ENCODE measurements around the gene ASRGL1. TPM values are rescaled to one million over a fixed set of nuclear protein-coding genes. Genes with fewer than 3 reads are reported as not detected.

Gene ASRGL1
- polyA plus RNA-seq, 1 of the 3 experiments (the other 2 are of a cell fraction) = 4.3 TPM

- Histone ChIP-seq H3F3A (replicated peaks; ENCODE audit: insufficient read depth) (peaks cover 3% of the 10 kb centered on the region), H3K9ac (no peak overlapping the region), H3K27me3 (ENCODE audit: insufficient read depth) (no peaks in the 10 kb centered on the region), H2AFZ (ENCODE audit: low read depth) (no peak overlapping the region), H3K79me2 (ENCODE audit: insufficient read depth) (no peaks in the 10 kb centered on the region), H3K27ac (ENCODE audit: low read depth in 2 of 2, low read length in 1 of 2) (no peak overlapping the region), H4K20me1 (ENCODE audit: insufficient read depth) (no peaks in the 10 kb centered on the region), H3K36me3 (replicated peaks in 1 of 2; ENCODE audit: control insufficient read depth in 1 of 2, insufficient read depth in 2 of 2, low read length in 1 of 2) (no peaks in the 10 kb centered on the region), H3K9me3 (no peaks in the 10 kb centered on the region), H3K4me2 (no peak overlapping the region), H3K4me1 (ENCODE audit: control insufficient read depth in 1 of 2, insufficient read depth in 2 of 2, low read depth in 1 of 2, low read length in 1 of 2) (peaks cover 0 to 4% of the 10 kb centered on the region in 2 experiments; a peak in 1 of 4 replicates), H3K9me2 (no peaks in the 10 kb centered on the region), H3K4me3 (ENCODE audit: low read depth in 2 of 2, low read length in 1 of 2) (no peak overlapping the region)
- no peak for DNase-seq
- WGBS (ENCODE audit: low lambda C conversion rate) = 77% methylated on average over 3 of the region's 3 CpGs
- ChIA-PET CTCF (interaction anchor here (2.6 kb wide), 1 partner anchor 8 kb away, joined by 12 read pairs; no protein-coding TSS in a partner anchor), POLR2A (no interaction called here)
- no peak for TF ChIP-seq FOSL2 (IDR thresholded peaks at IDR 0.05; ENCODE audit: borderline replicate concordance, low read depth)
- no peak for TF ChIP-seq ELF1 (IDR thresholded peaks at IDR 0.05)
- TF ChIP-seq, protein P1, sequence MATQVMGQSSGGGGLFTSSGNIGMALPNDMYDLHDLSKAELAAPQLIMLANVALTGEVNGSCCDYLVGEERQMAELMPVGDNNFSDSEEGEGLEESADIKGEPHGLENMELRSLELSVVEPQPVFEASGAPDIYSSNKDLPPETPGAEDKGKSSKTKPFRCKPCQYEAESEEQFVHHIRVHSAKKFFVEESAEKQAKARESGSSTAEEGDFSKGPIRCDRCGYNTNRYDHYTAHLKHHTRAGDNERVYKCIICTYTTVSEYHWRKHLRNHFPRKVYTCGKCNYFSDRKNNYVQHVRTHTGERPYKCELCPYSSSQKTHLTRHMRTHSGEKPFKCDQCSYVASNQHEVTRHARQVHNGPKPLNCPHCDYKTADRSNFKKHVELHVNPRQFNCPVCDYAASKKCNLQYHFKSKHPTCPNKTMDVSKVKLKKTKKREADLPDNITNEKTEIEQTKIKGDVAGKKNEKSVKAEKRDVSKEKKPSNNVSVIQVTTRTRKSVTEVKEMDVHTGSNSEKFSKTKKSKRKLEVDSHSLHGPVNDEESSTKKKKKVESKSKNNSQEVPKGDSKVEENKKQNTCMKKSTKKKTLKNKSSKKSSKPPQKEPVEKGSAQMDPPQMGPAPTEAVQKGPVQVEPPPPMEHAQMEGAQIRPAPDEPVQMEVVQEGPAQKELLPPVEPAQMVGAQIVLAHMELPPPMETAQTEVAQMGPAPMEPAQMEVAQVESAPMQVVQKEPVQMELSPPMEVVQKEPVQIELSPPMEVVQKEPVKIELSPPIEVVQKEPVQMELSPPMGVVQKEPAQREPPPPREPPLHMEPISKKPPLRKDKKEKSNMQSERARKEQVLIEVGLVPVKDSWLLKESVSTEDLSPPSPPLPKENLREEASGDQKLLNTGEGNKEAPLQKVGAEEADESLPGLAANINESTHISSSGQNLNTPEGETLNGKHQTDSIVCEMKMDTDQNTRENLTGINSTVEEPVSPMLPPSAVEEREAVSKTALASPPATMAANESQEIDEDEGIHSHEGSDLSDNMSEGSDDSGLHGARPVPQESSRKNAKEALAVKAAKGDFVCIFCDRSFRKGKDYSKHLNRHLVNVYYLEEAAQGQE (IDR thresholded peaks at IDR 0.05; ENCODE audit: low read depth, low read length) = no peak
- TF ChIP-seq GATA2 (CRISPR knock-in tag; IDR thresholded peaks at IDR 0.05) = no peak
- TF ChIP-seq YY1 (IDR thresholded peaks at IDR 0.05; ENCODE audit: low read depth) = no peak
Observed at GRCh38 chr11:62387381-62387780, 50.1 kb downstream of the ASRGL1 start.

DNA sequence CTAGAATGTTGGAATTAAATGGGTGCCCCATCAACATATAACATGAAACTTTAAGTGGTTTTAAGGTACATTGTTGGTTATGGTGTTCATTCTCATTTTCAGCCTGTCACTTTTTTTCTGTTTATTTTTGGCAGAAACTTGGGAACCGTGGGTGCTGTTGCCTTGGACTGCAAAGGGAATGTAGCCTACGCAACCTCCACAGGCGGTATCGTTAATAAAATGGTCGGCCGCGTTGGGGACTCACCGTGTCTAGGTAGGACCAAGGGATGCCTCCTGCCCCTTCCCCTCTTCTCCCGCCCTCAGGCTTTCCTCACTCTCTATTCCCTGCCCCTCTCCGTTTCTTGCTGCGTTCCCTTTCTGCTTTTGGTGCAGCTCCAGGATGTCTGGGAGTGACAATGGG, 51.8 kb downstream of the ASRGL1 start:
- POLR2A ChIA-PET = no interaction called here
- CTCF ChIA-PET = interaction anchor here (0.6 to 8.5 kb wide), 4 partner anchors 39 to 153 kb away, joined by 3 to 195 read pairs (median 4); no protein-coding TSS in a partner anchor

More for the DNA sequence above, 51.8 kb downstream of the ASRGL1 start:
- no peaks in the 10 kb centered on the region for H3K9me2 ChIP-seq
- no peaks in the 10 kb centered on the region for H3K27me3 ChIP-seq (ENCODE audit: insufficient read depth)
- no peak overlapping the region for H3K27ac ChIP-seq (ENCODE audit: low read depth in 2 of 2, low read length in 1 of 2)
- DNase-seq = no peak
- no peaks in the 10 kb centered on the region for H3K36me3 ChIP-seq (replicated peaks in 1 of 2; ENCODE audit: control insufficient read depth in 1 of 2, insufficient read depth in 2 of 2, low read length in 1 of 2)
- no peaks in the 10 kb centered on the region for H3K4me1 ChIP-seq (ENCODE audit: control insufficient read depth in 1 of 2, insufficient read depth in 2 of 2, low read depth in 1 of 2, low read length in 1 of 2)
- no peaks in the 10 kb centered on the region for H3F3A ChIP-seq (replicated peaks; ENCODE audit: insufficient read depth)
- WGBS (ENCODE audit: low lambda C conversion rate) = 93% methylated on average over 11 of the region's 11 CpGs
- no peak for TF ChIP-seq FOXM1 (IDR thresholded peaks at IDR 0.05; ENCODE audit: low read depth)
- TF ChIP-seq FOXJ3 (CRISPR knock-in tag; IDR thresholded peaks at IDR 0.05) = no peak
- no peak for TF ChIP-seq TEAD4 (IDR thresholded peaks at IDR 0.05; ENCODE audit: borderline replicate concordance, insufficient read depth)
- TF ChIP-seq MAX (IDR thresholded peaks at IDR 0.05; ENCODE audit: low read depth) = no peak
- TF ChIP-seq CHD2 (IDR thresholded peaks at IDR 0.05; ENCODE audit: low read length, partially characterized antibody) = no peak
- TF ChIP-seq ZBTB33 (IDR thresholded peaks at IDR 0.05; ENCODE audit: borderline replicate concordance, low read depth) = no peak
- TF ChIP-seq, protein P1 (IDR thresholded peaks at IDR 0.05; ENCODE audit: low read depth, low read length) = no peak
- no peak for TF ChIP-seq RCOR1 (IDR thresholded peaks at IDR 0.05; ENCODE audit: low read length)
- no peak for TF ChIP-seq SIN3A (IDR thresholded peaks at IDR 0.05; ENCODE audit: borderline replicate concordance, low read depth, low read length)
- no peak overlapping the region for H2AFZ ChIP-seq (ENCODE audit: low read depth)
- H3K9ac ChIP-seq = no peak overlapping the region
- H3K9me3 ChIP-seq = no peaks in the 10 kb centered on the region
- H3K79me2 ChIP-seq (ENCODE audit: insufficient read depth) = no peaks in the 10 kb centered on the region
- H4K20me1 ChIP-seq (ENCODE audit: insufficient read depth) = no peaks in the 10 kb centered on the region
- no peak overlapping the region for H3K4me3 ChIP-seq (ENCODE audit: low read depth in 2 of 2, low read length in 1 of 2)
- no peak overlapping the region for H3K4me2 ChIP-seq
